ENCODE data around the gene CREBL2. TPM values are rescaled to one million over a fixed set of nuclear protein-coding genes. Genes with fewer than 3 reads are reported as not detected.
A peak's percentile ranks its signal among the peaks of the same experiment; 100 is the strongest.
"Not testable (repeated sequence)": the region's sequence is repeated elsewhere in the genome, so short reads cannot be mapped to it uniquely, and the experiment has no call there.

CREBL2 gene
- polyA plus RNA-seq, 1 donor from 2014 or later, result 21.5 TPM

DNA sequence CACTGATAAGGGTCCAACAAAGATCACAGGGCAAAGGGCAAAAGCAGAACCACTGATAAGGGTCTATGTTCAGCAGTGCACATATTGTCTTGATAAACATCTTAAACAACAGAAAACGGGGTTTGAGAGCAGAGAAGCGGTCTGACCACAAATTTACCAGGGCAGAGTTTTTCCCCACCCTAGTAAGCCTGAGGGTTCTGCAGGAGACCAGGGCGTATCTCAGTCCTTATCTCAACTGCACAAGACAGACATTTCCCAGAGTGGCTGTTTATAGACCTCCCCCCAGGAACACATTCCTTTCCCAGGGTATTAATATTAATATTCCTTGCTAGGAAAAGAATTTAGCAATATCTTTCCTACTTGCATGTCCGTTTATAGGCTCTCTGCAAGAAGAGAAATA is 28.3 kb downstream of the CREBL2 start:
- H3K27ac Mint-ChIP-seq, H3K27me3 Mint-ChIP-seq, H3K4me1 Mint-ChIP-seq, H3K4me3 Mint-ChIP-seq: not testable (repeated sequence)
- H3K36me3 Mint-ChIP-seq, result peaks cover 27% of the 10 kb centered on the region
- peaks cover 0 to 15% (median 0%) of the 10 kb centered on the region in 3 donors for H3K9me3 Mint-ChIP-seq

DNA sequence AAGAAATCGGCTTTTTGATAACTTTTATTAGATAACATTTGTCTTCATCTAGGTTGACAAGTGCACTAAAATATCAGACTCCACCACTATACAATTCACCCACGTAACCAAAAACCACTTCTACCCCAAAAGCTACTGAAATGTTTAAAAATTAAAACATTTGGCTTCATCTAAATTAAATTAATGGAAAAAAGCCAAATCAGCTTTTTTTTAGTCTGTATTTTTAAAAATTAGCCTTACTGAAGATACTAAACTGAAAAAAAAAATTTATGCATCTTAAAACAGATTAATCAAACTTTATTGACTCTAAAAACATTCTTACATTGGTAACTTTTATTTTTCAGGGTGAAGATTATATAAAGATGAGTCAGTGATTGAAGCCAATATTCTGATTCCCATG is 30.0 kb downstream of the CREBL2 start:
- no peak overlapping the region for H3K27ac Mint-ChIP-seq
- H3K4me3 Mint-ChIP-seq, result no peak overlapping the region
- H3K9me3 Mint-ChIP-seq, result peaks cover 0 to 15% (median under 1%) of the 10 kb centered on the region in 3 donors
- H3K4me1 Mint-ChIP-seq, result peaks cover 3 to 4% (median 3%) of the 10 kb centered on the region in 3 donors
- no peaks in the 10 kb centered on the region for H3K27me3 Mint-ChIP-seq
- H3K36me3 Mint-ChIP-seq, result peaks cover 24% of the 10 kb centered on the region

GRCh38 chr12:12642916-12643315 is 31.2 kb downstream of the CREBL2 start:
- Mint-ChIP-seq H3K27ac (no peak overlapping the region), H3K36me3 (peaks cover 22% of the 10 kb centered on the region), H3K27me3 (no peaks in the 10 kb centered on the region), H3K4me1 (peaks cover 0 to 4% (median 2%) of the 10 kb centered on the region in 3 donors), H3K9me3 (peaks cover 0 to 23% (median 3%) of the 10 kb centered on the region in 3 donors), H3K4me3 (no peak overlapping the region)

GRCh38 chr12:12645485-12645884 is 33.8 kb downstream of the CREBL2 start:
- H3K4me3 Mint-ChIP-seq, result no peak overlapping the region
- H3K27ac Mint-ChIP-seq, result no peak overlapping the region
- H3K4me1 Mint-ChIP-seq, result peaks cover 0 to 4% (median 2%) of the 10 kb centered on the region in 3 donors
- no peaks in the 10 kb centered on the region for H3K27me3 Mint-ChIP-seq
- H3K9me3 Mint-ChIP-seq, result peaks cover 10 to 29% (median 17%) of the 10 kb centered on the region in 3 donors
- peaks cover 10% of the 10 kb centered on the region for H3K36me3 Mint-ChIP-seq

GRCh38 chr12:12645968-12646367 is 34.3 kb downstream of the CREBL2 start:
- not testable (repeated sequence) for H3K27ac Mint-ChIP-seq, H3K27me3 Mint-ChIP-seq

GRCh38 chr12:12646483-12647072 is 34.9 kb downstream of the CREBL2 start:
- peaks cover 12 to 33% (median 20%) of the 10 kb centered on the region in 3 donors for H3K9me3 Mint-ChIP-seq
- no peaks in the 10 kb centered on the region for H3K27me3 Mint-ChIP-seq
- peaks cover 0 to 4% (median 2%) of the 10 kb centered on the region in 3 donors for H3K4me1 Mint-ChIP-seq
- H3K36me3 Mint-ChIP-seq, result peaks cover 7% of the 10 kb centered on the region
- peak overlapping the region in 2 of 4 donors; percentile 32 to 42 for H3K4me3 Mint-ChIP-seq
- H3K27ac Mint-ChIP-seq, result no peak overlapping the region

More at GRCh38 chr12:12645968-12646367, 34.3 kb downstream of the CREBL2 start:
- peaks cover 12 to 30% (median 17%) of the 10 kb centered on the region in 3 donors for H3K9me3 Mint-ChIP-seq
- H3K4me1 Mint-ChIP-seq, H3K36me3 Mint-ChIP-seq: not testable (repeated sequence)
- peak overlapping the region in 1 of 4 donors; percentile 32 for H3K4me3 Mint-ChIP-seq

- H3K27ac Mint-ChIP-seq, result no peak overlapping the region
- peaks cover 6% of the 10 kb centered on the region for H3K36me3 Mint-ChIP-seq
- H3K4me1 Mint-ChIP-seq, result peaks cover 0 to 4% (median under 1%) of the 10 kb centered on the region in 3 donors
- H3K4me3 Mint-ChIP-seq, result peak overlapping the region in 1 of 4 donors; percentile 60
- H3K27me3 Mint-ChIP-seq, result no peaks in the 10 kb centered on the region
- peaks cover 12 to 35% (median 20%) of the 10 kb centered on the region in 3 donors for H3K9me3 Mint-ChIP-seq
Observed at GRCh38 chr12:12648284-12648683, 36.6 kb downstream of the CREBL2 start.

DNA sequence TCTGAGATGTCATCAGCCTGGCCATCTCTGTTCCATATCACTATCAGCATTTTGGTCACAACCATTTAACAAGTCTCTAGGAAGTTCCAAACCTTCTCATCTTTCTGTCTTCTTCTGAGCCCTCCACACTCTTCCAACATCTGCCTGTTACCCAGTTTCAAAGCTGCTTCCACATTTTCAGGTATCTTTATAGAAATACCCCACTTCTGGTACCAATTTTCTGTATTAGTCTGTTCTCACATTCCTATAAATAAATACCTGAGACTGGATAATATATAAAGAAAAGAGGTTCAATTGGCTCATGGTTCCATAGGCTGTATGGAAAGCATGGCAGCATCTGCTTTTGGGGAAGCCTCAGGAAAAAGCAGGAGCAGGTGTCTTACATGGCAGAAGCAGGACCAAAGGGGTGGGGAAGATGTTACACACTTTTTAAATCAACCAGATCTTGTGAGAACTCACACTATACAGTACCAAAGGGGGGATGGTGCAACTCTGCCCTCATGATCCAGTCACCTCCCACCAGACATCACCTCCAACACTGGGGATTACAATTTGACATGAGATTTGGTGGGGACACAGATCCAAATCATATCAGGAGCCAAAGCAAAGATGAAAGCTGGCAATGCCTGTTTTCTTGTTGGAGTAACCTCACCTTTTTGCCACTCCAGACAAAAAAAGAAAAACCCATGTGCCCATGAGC is 37.4 kb downstream of the CREBL2 start:
- Mint-ChIP-seq H3K27ac (no peak overlapping the region), H3K9me3 (peaks cover 12 to 35% (median 20%) of the 10 kb centered on the region in 3 donors), H3K4me1 (peaks cover 0 to 4% (median 0%) of the 10 kb centered on the region in 3 donors), H3K27me3 (no peaks in the 10 kb centered on the region), H3K36me3 (peaks cover 3% of the 10 kb centered on the region), H3K4me3 (no peak overlapping the region)

DNA sequence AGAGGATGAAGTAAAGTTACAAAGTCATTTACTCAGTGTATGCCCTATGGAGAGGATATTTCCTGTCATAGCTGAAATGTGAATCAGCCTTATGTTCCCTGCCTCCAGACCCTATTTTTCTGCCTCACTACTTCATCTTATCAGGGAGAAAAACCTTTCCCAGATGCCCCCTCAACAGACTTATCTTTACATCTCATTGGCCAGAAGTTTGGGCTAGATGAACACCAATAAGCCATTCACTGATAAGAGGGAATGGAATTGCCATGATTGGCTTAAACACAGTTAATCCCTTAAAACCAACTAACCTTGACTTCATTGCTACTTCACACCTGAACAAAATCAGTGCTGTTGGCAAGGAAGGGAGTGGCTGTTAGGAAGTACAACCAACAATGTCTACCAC is 40.1 kb downstream of the CREBL2 start:
- H3K4me1 Mint-ChIP-seq, result peaks cover 4 to 7% (median 6%) of the 10 kb centered on the region in 3 donors

DNA sequence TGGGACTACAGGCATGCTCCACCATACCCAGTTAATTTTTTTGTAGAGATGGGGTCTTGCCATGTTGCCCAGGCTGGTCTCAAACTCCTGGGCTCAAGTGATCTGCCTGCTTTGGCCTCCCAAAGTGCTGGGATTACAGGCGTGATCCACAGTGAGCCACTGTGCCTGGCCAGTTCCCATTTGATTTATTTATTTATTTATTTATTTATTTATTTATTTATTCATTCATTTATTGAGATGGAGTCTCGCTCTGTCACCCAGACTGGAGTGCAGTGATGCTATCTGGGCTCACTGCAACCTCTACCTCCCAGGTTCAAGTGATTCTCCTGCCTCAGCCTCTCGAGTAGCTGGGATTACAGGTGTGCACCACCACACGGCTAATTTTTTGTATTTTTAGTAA is 41.0 kb downstream of the CREBL2 start:
- peaks cover 12 to 28% (median 17%) of the 10 kb centered on the region in 3 donors for H3K9me3 Mint-ChIP-seq

More for the DNA sequence above, 40.1 kb downstream of the CREBL2 start:
- Mint-ChIP-seq H3K9me3 (peaks cover 12 to 34% (median 19%) of the 10 kb centered on the region in 3 donors), H3K4me3 (peak overlapping the region in 2 of 4 donors; percentile 5 to 41), H3K27ac (no peak overlapping the region), H3K27me3 (peaks cover 2% of the 10 kb centered on the region), H3K36me3 (peaks cover 3% of the 10 kb centered on the region)

GRCh38 chr12:12653922-12654321 is 42.2 kb downstream of the CREBL2 start:
- Mint-ChIP-seq H3K27ac (no peak overlapping the region), H3K9me3 (peaks cover 8 to 20% (median 11%) of the 10 kb centered on the region in 3 donors), H3K4me3 (no peak overlapping the region), H3K27me3 (peaks cover 2% of the 10 kb centered on the region), H3K4me1 (peaks cover 4 to 6% (median 6%) of the 10 kb centered on the region in 3 donors), H3K36me3 (no peaks in the 10 kb centered on the region)

More for the DNA sequence above, 41.0 kb downstream of the CREBL2 start:
- not testable (repeated sequence) for H3K4me3 Mint-ChIP-seq, H3K4me1 Mint-ChIP-seq, H3K36me3 Mint-ChIP-seq, H3K27me3 Mint-ChIP-seq, H3K27ac Mint-ChIP-seq

DNA sequence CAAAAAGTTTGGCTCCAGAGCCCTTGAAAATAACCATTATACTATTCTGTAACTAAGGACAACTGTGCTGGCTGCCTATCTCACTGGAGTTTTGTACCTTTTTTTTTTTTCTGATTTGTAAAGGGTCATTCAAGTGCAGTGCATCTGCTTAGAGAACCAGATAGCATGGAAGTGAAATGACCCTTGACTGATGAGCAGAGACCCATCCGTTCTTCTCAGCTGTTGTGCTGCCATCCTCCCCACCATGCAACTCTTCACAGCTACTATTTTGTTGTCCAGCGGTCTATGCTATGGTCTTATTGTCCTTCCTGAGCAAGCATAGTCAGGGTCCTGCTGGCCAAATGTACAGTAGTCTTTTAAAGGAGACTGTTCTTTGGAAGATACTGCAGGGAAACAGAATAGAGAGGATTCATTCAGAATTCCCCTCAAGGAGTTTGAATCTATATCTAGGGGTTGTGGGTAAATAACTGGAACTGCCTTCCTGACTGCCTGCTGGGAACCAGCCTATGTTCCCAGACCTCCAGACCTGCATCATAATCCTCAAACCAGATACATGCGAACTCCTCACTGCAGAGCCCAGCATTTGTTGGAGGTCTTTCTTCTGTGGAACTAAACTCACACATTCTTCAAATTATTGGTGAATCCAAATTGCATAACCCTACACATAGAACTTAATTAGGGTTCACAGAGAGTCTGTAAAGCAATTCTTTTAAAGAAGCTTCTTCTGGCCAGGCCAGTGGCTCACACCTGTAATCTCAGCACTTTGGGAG is 43.2 kb downstream of the CREBL2 start:
- peaks cover 4 to 6% (median 6%) of the 10 kb centered on the region in 3 donors for H3K4me1 Mint-ChIP-seq
- no peak overlapping the region for H3K4me3 Mint-ChIP-seq
- no peaks in the 10 kb centered on the region for H3K36me3 Mint-ChIP-seq
- H3K27ac Mint-ChIP-seq, result no peak overlapping the region
- H3K9me3 Mint-ChIP-seq, result peaks cover 3 to 10% (median 6%) of the 10 kb centered on the region in 3 donors
- H3K27me3 Mint-ChIP-seq, result peaks cover 2% of the 10 kb centered on the region

DNA sequence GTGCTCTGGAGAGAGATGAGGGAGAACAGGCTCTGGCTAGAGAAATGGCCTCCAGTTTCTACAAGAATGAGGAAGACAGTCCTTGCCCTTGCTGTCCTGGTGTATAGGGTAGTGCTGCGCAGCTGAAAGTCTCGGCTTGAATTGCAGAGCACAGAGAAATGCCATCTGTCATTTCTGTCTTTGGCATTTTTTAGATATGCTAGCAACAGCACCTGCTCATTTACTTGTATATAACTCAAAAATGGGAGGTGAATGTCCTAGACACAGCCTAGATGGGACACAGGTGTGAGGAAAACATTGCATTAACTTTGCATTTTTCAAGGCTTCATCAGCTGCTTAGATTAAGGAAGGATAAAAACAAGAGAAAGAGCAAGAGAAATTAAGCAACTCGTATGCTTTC is 48.5 kb downstream of the CREBL2 start:
- H3K9me3 Mint-ChIP-seq, result no peaks in the 10 kb centered on the region
- H3K36me3 Mint-ChIP-seq, result no peaks in the 10 kb centered on the region
- H3K4me1 Mint-ChIP-seq, result peaks cover 4 to 8% (median 6%) of the 10 kb centered on the region in 3 donors
- H3K27me3 Mint-ChIP-seq, result peaks cover 2% of the 10 kb centered on the region
- no peak overlapping the region for H3K27ac Mint-ChIP-seq
- no peak overlapping the region for H3K4me3 Mint-ChIP-seq

GRCh38 chr12:12661086-12661856 is 49.6 kb downstream of the CREBL2 start:
- H3K27ac Mint-ChIP-seq, result no peak overlapping the region
- H3K4me3 Mint-ChIP-seq, result no peak overlapping the region
- no peaks in the 10 kb centered on the region for H3K27me3 Mint-ChIP-seq
- peaks cover 0 to 2% (median 0%) of the 10 kb centered on the region in 3 donors for H3K4me1 Mint-ChIP-seq
- H3K36me3 Mint-ChIP-seq, result no peaks in the 10 kb centered on the region
- no peaks in the 10 kb centered on the region for H3K9me3 Mint-ChIP-seq

Data from IgD-negative memory B cell (primary cell).